Activated CD4-positive, alpha-beta T cell treated with anti-CD3 and anti-CD28 coated beads, Interleukin-2, Interleukin-6, amounts not matched to agents 100 ng/mL and 50 ng/mL, durations not matched to agents 16 hours and 8 hours (primary cell): Measurements from ENCODE around the gene C20orf141.
"Not testable (repeated sequence)": the region's sequence is repeated elsewhere in the genome, so short reads cannot be mapped to it uniquely, and the experiment has no call there.

ENCODE experiments used
- DNase-seq: peaks from one replicate; pipeline ENCODE4 v3.0.0-alpha.2; 2020

C20orf141 gene, protein sequence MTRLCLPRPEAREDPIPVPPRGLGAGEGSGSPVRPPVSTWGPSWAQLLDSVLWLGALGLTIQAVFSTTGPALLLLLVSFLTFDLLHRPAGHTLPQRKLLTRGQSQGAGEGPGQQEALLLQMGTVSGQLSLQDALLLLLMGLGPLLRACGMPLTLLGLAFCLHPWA

DNA sequence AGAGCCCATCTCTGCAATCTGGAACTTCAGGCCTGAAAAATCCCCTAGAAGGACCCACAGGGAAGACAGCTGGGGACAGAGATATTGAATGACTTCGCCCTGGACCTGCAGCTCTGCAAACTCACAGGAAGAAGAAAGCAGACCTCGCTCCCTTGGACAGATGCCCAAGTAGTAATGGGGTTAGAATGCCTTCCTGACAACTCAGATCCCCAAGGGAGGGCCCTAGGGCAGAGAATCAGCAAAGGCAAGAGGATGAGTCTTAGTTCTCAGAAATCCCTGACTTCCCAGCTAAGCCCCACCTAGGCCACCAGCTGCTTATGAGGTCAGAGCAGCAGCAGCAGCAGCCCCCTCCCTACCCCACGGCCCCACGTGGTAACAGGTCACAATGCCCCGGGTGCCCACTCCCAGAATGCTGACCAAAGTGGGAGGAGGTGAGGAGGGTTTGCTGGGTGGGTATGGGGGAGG lies at the start of gene C20orf141:
Gene C20orf141, plus strand, starts transcription at position 401 of the 465 bp plus-strand sequence. CDS start 198 bp downstream, outside the sequence.
- no peak for DNase-seq

DNA sequence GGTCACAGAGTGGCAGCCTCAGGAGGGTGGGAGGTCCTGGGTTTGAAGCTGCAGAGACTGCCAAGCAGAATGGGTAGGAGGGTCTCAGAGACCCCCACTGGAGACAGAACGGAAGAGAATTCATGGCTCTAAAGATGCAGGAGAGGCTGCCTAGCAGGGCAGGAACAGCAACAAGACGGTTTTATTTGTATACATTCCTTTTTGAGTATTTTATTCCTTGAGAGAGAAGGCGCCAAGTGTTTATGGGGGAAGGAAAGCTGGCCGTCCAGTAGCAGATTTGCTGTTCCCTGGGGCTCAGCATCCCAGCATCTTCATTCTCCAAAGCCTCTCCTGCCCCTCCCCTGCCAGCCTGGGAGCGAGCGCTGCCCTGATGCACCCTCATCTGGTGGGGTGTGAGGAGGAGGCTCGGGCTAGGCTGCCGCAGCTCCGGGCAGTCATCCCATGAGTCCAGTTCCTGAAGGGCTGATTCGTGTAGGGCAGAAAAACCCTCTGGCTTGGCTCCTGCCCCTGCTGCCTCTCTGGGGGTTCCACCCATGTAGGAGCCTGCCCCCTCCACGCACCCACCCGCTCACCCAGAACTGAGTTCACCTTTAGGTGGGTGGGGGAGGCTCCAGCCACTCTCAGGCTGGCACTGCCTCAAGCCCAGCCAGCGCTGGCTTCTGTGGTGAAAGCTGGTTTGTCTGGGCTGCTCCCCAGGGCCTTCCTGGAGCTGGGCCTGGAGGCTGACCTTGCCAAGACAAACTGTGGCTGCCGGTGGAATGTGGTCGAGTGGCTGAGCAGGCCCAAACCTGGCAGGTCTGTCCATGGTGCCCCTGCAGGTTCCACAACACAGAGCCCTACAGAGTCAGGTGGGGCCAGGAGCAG lies 46.8 kb upstream of the C20orf141 start:
- DNase-seq: no peak

DNA sequence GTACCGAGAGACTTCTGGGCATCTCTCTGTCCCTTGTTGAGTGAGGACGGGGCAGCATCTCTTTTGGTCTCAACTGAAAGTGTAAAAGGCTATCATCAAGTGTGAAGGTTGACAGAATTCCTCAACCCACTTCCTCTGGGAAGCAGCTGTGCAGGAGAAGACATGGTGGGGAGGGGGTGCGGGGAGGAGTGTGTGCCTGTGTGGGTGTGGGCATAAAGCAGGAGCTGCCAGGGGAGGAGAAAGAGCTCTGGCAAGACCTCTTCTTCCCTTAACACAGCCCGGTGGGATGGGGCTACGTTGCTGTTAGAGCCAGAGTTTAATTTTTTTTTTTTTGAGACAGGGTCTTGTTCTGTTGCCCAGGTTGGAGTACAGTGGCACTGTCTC lies 46.2 kb upstream of the C20orf141 start:
- no peak for DNase-seq

DNA sequence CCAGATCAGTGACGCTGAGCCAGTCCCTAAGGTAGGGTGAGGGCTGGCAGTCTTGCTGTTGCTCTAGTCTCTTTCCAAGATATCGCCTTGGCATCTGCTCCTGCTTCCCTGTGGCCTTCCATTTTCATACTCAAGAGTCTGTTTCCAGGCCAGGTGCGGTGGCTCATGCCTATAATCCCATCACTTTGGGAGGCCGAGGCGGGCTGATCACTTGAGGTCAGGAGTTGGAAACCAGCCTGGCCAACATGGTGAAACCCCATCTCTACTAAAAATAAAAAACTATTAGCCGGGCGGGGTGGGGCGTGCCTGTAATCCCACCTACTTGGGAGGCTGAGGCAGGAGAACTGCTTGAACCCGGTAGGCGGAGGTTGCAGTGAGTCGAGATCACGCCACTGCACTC lies 44.7 kb upstream of the C20orf141 start:
- DNase-seq: not testable (repeated sequence)

DNA sequence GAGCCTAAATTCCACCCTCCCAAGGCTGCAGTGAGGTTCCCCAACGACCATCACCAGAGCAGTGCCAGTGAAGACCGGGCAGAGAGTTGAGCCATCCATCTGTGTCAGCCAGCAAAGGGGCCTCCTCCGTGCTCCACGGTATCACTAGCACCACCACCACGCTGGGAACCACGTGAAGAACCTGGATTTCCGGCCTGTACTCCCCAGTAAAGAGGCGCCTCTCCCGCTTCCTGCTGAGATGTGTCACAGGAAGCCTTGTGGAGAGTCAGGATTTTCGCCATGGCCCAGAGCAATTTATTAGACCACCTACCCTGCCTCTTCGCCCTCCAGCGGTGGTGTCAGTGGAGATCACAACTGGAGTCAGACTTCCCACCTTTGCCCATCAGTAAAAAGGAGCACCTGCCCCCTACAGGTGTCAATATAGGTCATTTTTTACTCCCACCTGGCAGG lies 43.1 kb upstream of the C20orf141 start:
- no peak for DNase-seq

DNA sequence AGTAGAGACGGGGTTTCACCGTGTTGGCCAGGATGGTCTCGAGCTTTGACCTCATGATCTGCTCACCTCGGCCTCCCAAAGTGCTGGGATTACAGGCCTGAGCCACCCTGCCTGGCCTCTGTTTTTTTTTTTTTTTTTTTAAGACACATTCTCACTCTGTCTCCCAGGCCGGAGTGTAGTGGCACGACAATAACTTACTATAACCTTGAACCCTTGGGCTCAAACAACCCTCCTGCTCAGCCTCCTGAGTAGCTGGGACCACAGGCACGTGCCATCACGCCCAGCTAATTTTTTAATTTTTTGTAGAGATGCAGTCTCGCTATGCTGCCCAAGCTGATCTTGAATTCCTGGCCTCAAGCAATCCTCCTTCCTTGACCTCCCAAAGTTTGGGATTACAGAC lies 41.0 kb upstream of the C20orf141 start:
- DNase-seq: no peak

DNA sequence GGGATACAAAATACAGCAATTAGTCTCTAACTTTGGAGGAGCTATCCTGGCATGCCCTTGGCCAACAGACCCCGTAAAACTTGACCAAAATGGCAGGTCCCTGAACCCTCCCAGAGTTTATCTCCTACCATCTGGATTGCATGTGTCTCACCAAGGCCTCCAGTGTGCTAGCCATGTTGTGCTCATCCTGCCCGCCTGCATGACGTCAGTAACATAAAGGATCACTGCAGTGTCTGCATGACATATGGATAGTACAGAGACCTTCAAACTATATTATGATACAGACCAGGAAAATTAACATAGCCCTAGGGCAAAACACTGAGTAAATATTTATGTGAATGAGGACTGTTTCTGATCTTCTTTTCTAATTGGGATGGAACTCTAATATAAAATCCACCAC lies 39.6 kb upstream of the C20orf141 start:
- DNase-seq: no peak

DNA sequence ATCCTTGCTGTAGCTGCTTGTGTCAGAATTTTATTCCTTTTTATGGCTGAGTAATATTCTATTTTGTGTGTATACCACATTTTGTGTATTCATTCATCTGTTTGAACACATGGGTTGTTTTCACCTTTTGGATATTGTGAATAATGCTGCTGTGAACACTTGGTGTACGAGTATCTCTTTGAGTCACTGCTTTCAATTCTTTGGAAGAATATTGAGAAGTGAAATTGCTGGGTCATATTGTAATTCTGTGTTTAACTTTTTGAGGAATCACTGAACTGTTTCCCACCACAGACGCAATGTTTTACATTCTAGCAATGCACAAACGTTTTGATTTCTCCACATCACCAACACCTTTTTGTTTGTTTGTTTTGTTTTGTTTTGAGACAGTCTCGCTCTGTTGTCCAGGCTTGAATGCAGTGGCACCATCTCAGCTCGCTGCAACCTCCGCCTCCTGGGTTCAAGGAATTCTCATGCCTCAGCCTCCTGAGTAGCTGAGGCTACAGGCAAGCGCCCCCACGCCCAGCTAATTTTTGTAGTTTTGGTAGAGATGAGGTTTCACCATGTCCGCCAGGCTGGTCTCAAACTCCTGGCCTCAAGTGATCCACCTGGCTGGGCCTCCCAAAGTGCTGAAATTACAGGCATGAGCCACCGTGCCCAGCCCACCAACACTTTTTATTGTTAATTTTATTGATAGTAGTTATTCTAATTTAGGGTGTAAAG lies 36.0 kb upstream of the C20orf141 start:
- DNase-seq: no peak

DNA sequence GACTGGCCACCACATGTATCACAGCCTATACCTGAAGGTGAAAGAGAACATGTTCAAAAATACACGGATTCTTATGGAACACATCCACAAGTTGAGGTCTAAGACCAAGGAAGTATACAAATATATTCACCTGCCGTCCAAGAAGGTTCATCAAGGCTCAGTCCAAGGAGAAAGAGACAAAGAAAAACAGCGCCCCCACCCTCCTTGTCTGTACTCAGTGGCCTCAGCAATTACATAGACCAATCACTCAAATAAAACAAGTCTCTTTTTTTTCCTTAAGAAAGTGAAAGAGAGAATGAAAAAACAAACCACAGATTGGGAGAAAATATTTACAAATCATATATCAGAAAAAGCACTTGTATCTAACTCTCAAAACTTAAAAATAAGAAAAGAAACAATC lies 33.8 kb upstream of the C20orf141 start:
- DNase-seq: no peak

DNA sequence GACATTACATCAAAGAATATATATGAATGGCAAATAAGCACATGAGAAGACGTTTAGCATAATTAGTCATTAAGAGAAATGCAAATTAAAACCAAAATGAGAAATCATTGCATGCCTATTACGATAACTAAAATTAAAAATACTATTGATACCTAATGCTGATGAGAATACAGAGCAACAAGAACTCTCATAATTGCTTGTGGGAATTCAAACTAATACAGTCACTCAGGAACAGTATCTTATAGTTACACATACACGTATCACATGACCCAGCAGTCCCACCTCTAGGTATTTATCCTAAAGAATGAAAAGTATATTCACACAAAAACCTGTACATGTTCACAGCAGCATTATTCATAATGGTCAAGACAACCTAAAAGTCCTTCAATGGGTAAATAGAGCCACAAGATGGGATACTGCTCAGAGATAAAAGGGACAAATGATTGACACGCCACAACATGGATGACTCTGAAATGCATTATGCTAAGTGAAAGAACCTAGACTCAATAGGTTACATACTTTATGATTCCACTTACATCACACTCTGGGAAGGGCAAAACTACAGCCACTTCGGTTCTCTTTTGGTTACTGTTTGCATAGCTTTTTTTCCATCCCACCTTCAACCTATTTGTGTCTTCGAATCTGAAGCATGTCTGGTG lies 30.8 kb upstream of the C20orf141 start:
- no peak for DNase-seq

DNA sequence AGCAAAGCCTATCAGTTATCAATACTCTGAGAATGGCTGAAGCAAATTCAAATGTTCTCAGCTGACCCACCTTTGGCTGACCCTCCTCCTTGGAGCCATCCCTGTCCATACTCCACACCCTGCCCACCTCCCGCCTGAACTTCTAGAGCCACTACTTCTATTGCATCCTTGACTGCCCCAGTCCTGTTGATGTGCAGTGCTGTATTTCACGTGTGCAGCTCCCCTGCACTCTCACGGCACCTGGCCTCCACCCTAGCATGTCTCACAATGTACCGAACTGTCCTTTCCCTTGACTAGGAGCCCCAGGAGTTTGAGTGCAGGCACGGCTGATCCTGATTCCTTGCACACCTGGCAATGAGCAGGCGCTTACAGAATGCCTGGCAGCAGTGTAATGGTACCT lies 21.3 kb upstream of the C20orf141 start:
- DNase-seq: no peak

DNA sequence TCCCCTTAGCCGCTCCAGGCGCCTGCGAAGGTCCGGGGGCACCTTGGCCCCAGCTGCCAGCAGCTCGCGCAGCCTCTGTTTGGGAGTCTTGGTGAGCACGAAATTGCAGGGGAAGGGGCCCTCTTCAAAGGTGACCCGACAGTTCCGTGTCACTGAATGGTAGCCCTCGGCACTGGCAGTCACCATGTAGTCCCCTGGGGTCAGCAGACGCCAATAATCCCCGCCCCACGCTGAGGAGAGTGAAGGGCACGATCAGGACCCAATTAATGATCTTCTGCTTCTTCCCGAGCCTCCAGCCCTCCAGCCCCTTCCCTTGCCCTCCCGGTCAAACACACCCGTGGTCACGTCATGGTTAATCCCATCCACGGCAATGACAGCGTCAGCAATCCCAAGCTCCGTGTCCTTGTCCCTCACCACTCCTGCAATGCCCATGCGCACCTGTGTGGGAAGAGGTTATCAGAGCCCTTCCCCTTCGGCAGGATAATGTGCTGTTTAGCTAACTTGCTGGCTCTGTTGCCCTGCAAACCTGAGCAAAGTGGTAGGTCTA lies 20.5 kb upstream of the C20orf141 start:
- DNase-seq: no peak

DNA sequence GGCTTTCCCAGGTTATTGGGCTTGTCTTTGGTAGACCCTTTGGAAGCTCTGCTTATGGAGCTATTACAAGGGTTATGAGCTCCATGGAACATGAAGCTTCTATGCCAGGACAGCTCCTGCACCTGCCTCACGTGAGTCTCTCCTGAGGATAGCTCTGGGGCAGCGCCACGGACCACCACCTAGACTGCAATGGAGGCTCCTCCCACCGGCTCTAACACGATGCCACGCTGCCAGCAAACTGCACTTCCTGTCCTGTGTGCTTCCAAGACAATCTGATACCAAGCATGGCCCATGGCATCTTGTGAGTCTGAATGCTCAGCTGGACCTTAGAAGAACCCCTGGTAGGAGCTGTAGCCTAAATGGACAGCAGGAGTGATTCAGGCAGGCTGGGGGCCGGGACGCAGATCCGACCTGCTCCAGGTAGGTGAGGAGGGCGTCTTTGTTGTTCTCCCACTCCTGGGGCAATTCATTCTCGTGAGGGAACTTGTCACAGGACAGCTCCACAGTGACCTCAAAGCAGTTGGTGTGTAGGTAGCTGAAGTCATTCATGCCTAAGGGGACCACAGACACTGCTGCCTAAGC lies 19.8 kb upstream of the C20orf141 start:
- no peak for DNase-seq

DNA sequence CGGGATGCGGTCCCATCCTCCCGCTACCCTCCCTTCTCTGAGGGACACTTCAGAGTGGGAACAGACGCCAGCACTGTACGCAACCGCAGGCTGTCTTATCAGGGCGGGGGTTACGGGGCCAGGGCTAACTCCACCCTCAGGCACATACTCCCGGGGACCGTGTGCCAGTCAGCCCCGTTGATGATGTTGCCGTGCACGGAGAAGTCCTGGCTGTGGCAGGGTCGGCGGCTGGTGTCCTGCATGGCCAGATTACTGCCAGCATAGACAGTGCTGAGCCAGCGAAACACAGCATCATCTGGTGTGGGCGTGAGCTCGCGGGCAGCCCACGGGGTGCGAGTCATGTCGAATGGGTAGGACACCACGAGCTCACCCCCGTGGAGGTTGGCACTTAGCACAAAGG lies 19.3 kb upstream of the C20orf141 start:
- no peak for DNase-seq

DNA sequence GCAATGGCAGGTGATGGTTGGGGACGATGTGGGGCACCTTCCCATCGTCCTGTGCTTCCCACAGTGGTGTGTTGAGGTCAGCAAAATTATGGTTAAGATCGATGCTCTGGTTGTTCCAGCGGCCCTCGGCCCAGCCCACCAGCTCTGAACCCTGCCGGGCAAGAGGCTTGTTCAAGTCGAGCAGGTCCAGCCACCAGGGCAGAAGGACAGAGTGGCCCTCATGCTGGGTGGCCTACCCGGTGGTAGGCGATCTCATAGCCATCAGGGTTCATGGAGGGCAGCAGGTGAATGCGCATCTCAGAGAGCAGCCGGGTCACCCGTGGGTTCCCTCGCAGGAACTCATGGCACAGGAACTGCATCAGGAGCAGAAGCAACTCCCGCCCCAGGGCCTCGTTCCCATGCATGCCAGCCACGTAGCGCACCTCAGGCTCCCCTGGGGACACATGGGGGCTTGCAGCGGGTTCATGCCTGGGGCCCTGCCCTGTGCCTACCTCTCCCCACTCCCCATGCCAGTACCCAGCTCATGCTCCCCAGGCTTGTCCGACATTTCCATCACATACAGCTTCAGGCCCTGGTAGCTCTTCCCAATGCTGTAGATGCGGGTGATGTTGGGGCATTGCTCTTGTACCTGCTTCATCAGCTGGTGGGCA lies 18.7 kb upstream of the C20orf141 start:
- no peak for DNase-seq

DNA sequence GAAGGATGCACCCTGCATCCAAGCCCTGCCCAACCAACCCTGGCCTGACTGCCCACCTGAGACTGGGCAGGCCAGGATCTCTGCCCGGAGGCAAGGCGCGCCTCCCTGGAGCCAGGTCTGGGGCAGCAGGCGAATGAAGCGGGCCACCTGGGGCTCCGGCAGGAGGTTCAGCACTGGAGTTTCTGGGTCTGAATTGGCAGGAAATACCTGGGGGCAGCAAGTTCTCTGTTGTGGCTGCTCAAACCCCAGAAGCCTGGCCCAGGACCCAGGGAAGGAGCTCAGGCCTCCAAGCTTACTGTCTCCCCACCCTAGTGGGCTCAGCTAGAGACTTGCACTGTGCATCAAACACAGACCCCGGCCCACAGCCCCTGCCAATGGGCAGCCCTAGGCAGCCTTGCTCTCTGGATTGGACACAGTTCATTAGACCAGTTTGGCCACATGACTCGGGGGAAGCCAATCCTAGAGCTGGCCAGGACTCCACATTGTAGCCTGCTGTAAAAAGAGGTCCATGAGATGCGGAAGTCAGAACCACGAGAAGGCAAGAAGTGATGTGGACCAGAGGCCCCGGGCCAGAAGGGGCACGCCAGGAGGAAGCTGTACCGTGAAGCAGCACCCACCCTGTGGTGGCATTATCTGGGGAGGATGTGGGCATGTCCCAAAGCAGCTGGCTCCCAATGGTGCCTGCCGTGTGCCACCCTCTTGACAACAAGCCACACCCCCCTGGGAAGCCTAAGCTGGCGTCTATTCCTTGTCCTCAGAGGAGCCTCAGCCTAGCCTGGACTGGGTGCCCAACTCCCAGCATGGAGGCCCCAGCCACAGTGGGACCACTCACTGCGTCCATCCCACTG lies 17.4 kb upstream of the C20orf141 start:
- no peak for DNase-seq

DNA sequence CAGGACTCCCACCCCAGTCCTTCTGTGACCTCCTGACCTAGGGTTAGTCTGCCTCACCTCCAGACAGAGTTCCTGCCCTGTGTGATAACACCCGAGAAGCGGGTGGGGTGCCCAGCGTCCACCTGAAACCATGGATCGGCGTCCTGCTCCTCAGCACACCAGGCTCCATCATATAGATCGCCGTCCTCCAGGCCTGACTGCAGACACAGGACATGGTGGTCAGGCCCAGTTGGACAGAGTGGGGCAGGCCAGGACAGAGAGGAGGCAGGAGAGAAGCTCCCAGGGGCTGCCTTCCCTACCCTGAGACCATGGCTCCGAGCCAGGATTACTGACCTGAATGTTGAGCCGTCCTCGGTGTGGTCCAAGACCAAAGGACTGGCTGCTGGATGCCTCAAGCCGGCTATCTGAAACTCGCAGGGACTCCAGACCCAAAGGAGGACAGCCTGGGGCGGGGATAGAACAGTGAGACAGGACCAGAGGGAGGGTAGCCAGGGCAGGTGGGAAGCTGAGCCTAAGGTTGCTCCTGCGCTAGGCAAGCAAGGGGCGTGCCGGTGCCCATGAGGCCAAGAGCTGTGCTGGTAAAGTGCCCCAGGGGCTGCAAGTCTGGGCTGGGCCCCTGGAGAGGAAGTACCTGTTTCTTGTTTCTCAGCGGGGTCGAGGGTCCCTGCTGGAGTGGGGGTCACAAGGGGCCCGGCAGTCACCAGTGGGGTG lies 16.5 kb upstream of the C20orf141 start:
- DNase-seq: no peak

DNA sequence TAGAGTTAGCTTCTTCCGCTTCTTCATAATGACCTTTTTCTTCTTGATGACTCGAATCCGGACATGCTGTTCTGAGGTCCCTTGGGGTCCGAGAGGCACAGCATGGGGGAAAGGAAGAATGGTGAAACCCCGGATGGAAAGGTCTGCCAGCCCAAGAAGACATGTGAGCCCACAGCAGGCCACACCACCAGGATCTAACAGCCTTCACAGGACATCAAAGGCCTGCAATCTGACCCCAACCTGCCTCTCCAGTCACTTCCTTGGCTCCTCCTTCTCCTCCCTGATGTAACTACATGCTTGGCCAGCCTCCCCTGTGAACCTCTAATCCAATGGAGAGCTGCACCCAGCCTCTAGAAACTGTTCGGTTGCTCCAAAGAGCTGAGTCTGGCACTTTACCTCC lies 16.0 kb upstream of the C20orf141 start:
- no peak for DNase-seq

DNA sequence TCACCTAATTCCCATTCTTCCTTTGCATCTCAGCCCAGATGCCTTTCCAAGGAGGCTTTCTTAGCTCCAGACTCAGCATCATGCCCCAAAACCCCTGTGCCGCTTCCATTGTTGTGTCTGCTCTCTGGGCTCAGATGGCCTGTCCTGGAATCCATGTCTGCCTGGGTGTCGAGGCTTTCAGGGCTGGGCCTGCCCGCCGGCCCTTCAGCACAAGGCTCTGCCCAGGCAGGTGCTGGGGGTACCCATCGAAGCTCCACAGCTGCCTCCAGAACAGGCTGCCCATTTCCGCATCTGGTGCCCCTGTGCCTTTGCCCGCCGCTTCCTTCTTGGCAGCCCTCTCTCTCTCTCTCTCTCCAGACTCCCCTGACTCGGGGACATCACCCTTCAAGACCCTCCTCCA lies 15.5 kb upstream of the C20orf141 start:
- DNase-seq: no peak
